HepG2 (cell line): ENCODE measurements around the gene NMNAT1. TPM values are rescaled to one million over a fixed set of nuclear protein-coding genes. Genes with fewer than 3 reads are reported as not detected.

Source experiments
- ARID3A ChIP-seq: IDR thresholded peaks from 2 replicates; pipeline ENCODE4 v1.6.1; 2012; ENCODE audit warnings: low read depth, low read length, improper control_type of control experiment
- CBX2 ChIP-seq, 2 experiments: fragments of 200-600 bp in 1 of 2; sonication (generic); formaldehyde crosslinking in 1 of 2; IDR thresholded peaks; 2 replicates each; pipeline versions ENCODE4 v1.7.0 to v1.8.1; 2018 to 2022; ENCODE audit warnings: low read depth in 2 of 2, low read length in 1 of 2, mild to moderate bottlenecking in 1 of 2, missing genetic modification reagents in 1 of 2
- CCAR2 ChIP-seq: fragments of 200-400 bp; formaldehyde crosslinking; optimal IDR thresholded peaks from 2 replicates; pipeline ENCODE3; 2018; ENCODE audit warnings: low read depth, mild to moderate bottlenecking, low read length, moderate library complexity
- HIC2 ChIP-seq: sonication (generic); formaldehyde crosslinking; IDR thresholded peaks from 2 replicates; pipeline ENCODE4 v1.9.0; 2022; ENCODE audit warnings: low read depth, missing genetic modification reagents
- HNF1A ChIP-seq, 2 experiments: sonication (generic) in 1 of 2; formaldehyde crosslinking in 1 of 2; IDR thresholded peaks; 2 replicates each; pipeline versions ENCODE4 v1.4.0 to v1.6.1; 2016 to 2020; ENCODE audit warnings: borderline replicate concordance in 1 of 2, low read depth in 1 of 2, mild to moderate bottlenecking in 1 of 2, missing genetic modification reagents in 1 of 2
- HOXA3 ChIP-seq: sonication (generic); formaldehyde crosslinking; IDR thresholded peaks from 2 replicates; pipeline ENCODE4 v1.5.0; 2020; ENCODE audit warnings: missing genetic modification reagents
- KMT2B ChIP-seq: IDR thresholded peaks from 2 replicates; pipeline ENCODE4 v1.6.1; 2016; ENCODE audit warnings: missing genetic modification reagents, missing compliant biosample characterization
- MATR3 ChIP-seq: sonication (generic); formaldehyde crosslinking; IDR thresholded peaks from 2 replicates; pipeline ENCODE4 v1.4.0; 2020; ENCODE audit warnings: missing genetic modification reagents
- MAZ ChIP-seq, 2 experiments: sonication (generic) in 1 of 2; formaldehyde crosslinking in 1 of 2; IDR thresholded peaks; 2 replicates each; pipeline versions ENCODE4 v1.5.0 to v1.6.1; 2012 to 2020; ENCODE audit warnings: low read depth in 2 of 2, mild to moderate bottlenecking in 2 of 2, borderline replicate concordance in 1 of 2, improper control_type of control experiment in 1 of 2, low read length in 1 of 2, missing genetic modification reagents in 1 of 2, moderate library complexity in 1 of 2
- RFX3 ChIP-seq: IDR thresholded peaks from 2 replicates; pipeline ENCODE4 v1.6.1; 2016; ENCODE audit warnings: missing biosample characterization, missing genetic modification reagents
- TOPORS ChIP-seq: sonication (generic); formaldehyde crosslinking; IDR thresholded peaks from 2 replicates; pipeline ENCODE4 v1.8.0; 2023; ENCODE audit warnings: mild to moderate bottlenecking, missing genetic modification reagents
- TP53 ChIP-seq: sonication (generic); formaldehyde crosslinking; conservative IDR thresholded peaks from 2 replicates; pipeline ENCODE4 v1.4.0; 2020; ENCODE audit warnings: missing genetic modification reagents
- ZBTB7B ChIP-seq: sonication (generic); formaldehyde crosslinking; IDR thresholded peaks from 2 replicates; pipeline ENCODE4 v1.4.0; 2020; ENCODE audit warnings: missing genetic modification reagents
- ZNF367 ChIP-seq: sonication (generic); formaldehyde crosslinking; IDR thresholded peaks from 2 replicates; pipeline ENCODE4 v1.4.0; 2020; ENCODE audit warnings: missing genetic modification reagents, borderline replicate concordance
- ZNF574 ChIP-seq: sonication (generic); formaldehyde crosslinking; IDR thresholded peaks from 2 replicates; pipeline ENCODE4 v1.4.0; 2020; ENCODE audit warnings: missing genetic modification reagents
- ZSCAN12 ChIP-seq: sonication (generic); formaldehyde crosslinking; IDR thresholded peaks from 2 replicates; pipeline ENCODE4 v1.9.0; 2021; ENCODE audit warnings: mild to moderate bottlenecking, missing genetic modification reagents
- polyA plus RNA-seq, 8 experiments: library from polyadenylated mRNA; depleted of rRNA in 3 of 8; stranded (reverse) in 7 of 8; unstranded in 1 of 8; fragments of >200 nt; fragmentation: Illumina TruSeq in 4 of 8; extraction: Trizol in 4 of 8; gene quantifications; 2 replicates each; pipeline versions ENCODE4 v1.2.1 to v1.2.3, GENCODE V29; 2011 to 2016; ENCODE audit warnings: low read depth in 4 of 8, missing spikeins in 1 of 8, mixed read lengths in 1 of 8; ENCODE audit not compliant: insufficient read depth in 1 of 8
- total RNA-seq, 5 experiments: library from RNA; depleted of rRNA; stranded (reverse); fragments of >200 nt; fragmentation: Illumina TruSeq; extraction: Trizol; gene quantifications; 2 replicates each; pipeline ENCODE4 v1.2.3, GENCODE V29; 2016; ENCODE audit warnings: low read depth in 1 of 5

NMNAT1 gene
- total and polyA plus RNA-seq, 2 of the 13 experiments (the other 11 are each of a cell fraction or from before 2014, with no cell fraction given) = 5.6 to 12.2 TPM

GRCh38 chr1:9929431-9930385, 13.6 kb upstream of the NMNAT1 start (continued):
- TF ChIP-seq MAZ (IDR thresholded peaks at IDR 0.05; ENCODE audit: borderline replicate concordance, low read depth, low read length) (no peak), MAZ (CRISPR knock-in tag; IDR thresholded peaks at IDR 0.05; ENCODE audit: low read depth) (no peak), ZNF574 (peak; percentile 70), MATR3 (CRISPR knock-in tag) (no peak), ZBTB7B (CRISPR knock-in tag) (peak; percentile 56; the same call in 1 of the 2 replicates), ARID3A (peak; percentile 72; the same call in 1 of the 2 replicates), RFX3 (CRISPR knock-in tag) (no peak), ZNF367 (no peak), CCAR2 (no peak), HOXA3 (CRISPR knock-in tag) (peak; percentile 93), HNF1A (IDR thresholded peaks at IDR 0.05; ENCODE audit: low read depth) (peak; percentile 72), HNF1A (CRISPR knock-in tag; IDR thresholded peaks at IDR 0.05; ENCODE audit: borderline replicate concordance) (peak; percentile 88; the same call in 1 of the 2 replicates), TOPORS (CRISPR knock-in tag) (no peak), TP53 (CRISPR knock-in tag) (no peak), HIC2 (CRISPR knock-in tag) (no peak), CBX2 (IDR thresholded peaks at IDR 0.05; ENCODE audit: low read depth, low read length) (no peak), CBX2 (CRISPR knock-in tag; IDR thresholded peaks at IDR 0.05; ENCODE audit: low read depth) (no peak), KMT2B (CRISPR knock-in tag) (no peak; the same call in 1 of the 2 replicates), ZSCAN12 (CRISPR knock-in tag) (no peak)
